Left ventricle myocardium superior (tissue), 1 donor: ENCODE measurements around the gene OCEL1. TPM values are rescaled to one million over a fixed set of nuclear protein-coding genes. Genes with fewer than 3 reads are reported as not detected.

Experiments used
- total RNA-seq: library from RNA; stranded (reverse); fragmentation: NEBNext Ultra II Directional; extraction: Animal tissue kit (Norgen Biotek cat#: 25700); gene quantifications from one replicate; pipeline ENCODE4 v1.2.1, GENCODE V29; 2021
- donor health status: DM: no; HTN: yes; CAD: no; lungs with severe emphysema.

Gene OCEL1
- total RNA-seq, 1 donor from 2014 or later: 28.0 TPM

Other genes with a start within 250 kb of the OCEL1 start
- 12.5 TPM for gene CPAMD8, start 199.4 kb upstream of the OCEL1 start, total RNA-seq
- gene HAUS8, start 150.8 kb upstream of the OCEL1 start, total RNA-seq: 6.1 TPM
- gene MYO9B, start 150.4 kb upstream of the OCEL1 start, total RNA-seq: 38.1 TPM
- gene USE1, start 10.9 kb upstream of the OCEL1 start, total RNA-seq: 27.4 TPM
- gene NR2F6, start 19.7 kb downstream of the OCEL1 start, total RNA-seq: 82.4 TPM
- 9.3 TPM for gene USHBP1, start 38.5 kb downstream of the OCEL1 start, total RNA-seq
- 82.0 TPM for gene BABAM1, start 41.2 kb downstream of the OCEL1 start, total RNA-seq
- 0.12 TPM for gene ANKLE1, start 55.7 kb downstream of the OCEL1 start, total RNA-seq
- 14.8 TPM for gene ABHD8, start 77.2 kb downstream of the OCEL1 start, total RNA-seq
- 242 TPM for gene MRPL34, start 79.6 kb downstream of the OCEL1 start, total RNA-seq
- gene DDA1, start 83.3 kb downstream of the OCEL1 start, total RNA-seq: 31.9 TPM
- gene ANO8, start 108.6 kb downstream of the OCEL1 start, total RNA-seq: 11.7 TPM
- 11.5 TPM for gene GTPBP3, start 111.3 kb downstream of the OCEL1 start, total RNA-seq
- gene PLVAP, start 151.1 kb downstream of the OCEL1 start, total RNA-seq: 22.9 TPM
- not detected for gene CCDC194, start 168.0 kb downstream of the OCEL1 start, total RNA-seq
- 49.7 TPM for gene BST2, start 179.4 kb downstream of the OCEL1 start, total RNA-seq
- 18.9 TPM for gene MVB12A, start 193.8 kb downstream of the OCEL1 start, total RNA-seq
- gene TMEM221, start 222.4 kb downstream of the OCEL1 start, total RNA-seq: not detected
- not detected for gene NXNL1, start 234.7 kb downstream of the OCEL1 start, total RNA-seq
- 68.9 TPM for gene SLC27A1, start 244.3 kb downstream of the OCEL1 start, total RNA-seq